Erythroblast (primary cell): ENCODE measurements around the gene KRT78.

ENCODE experiments used
- GATA1 ChIP-seq: IDR thresholded peaks from 2 replicates; pipeline ENCODE4 v1.6.1; 2011; ENCODE audit warnings: low read depth, mild to moderate bottlenecking, control low read depth, low read length, moderate library complexity
- POLR2A ChIP-seq: IDR thresholded peaks from 2 replicates; pipeline ENCODE4 v1.6.1; 2011; ENCODE audit warnings: mild to moderate bottlenecking, low read length

DNA sequence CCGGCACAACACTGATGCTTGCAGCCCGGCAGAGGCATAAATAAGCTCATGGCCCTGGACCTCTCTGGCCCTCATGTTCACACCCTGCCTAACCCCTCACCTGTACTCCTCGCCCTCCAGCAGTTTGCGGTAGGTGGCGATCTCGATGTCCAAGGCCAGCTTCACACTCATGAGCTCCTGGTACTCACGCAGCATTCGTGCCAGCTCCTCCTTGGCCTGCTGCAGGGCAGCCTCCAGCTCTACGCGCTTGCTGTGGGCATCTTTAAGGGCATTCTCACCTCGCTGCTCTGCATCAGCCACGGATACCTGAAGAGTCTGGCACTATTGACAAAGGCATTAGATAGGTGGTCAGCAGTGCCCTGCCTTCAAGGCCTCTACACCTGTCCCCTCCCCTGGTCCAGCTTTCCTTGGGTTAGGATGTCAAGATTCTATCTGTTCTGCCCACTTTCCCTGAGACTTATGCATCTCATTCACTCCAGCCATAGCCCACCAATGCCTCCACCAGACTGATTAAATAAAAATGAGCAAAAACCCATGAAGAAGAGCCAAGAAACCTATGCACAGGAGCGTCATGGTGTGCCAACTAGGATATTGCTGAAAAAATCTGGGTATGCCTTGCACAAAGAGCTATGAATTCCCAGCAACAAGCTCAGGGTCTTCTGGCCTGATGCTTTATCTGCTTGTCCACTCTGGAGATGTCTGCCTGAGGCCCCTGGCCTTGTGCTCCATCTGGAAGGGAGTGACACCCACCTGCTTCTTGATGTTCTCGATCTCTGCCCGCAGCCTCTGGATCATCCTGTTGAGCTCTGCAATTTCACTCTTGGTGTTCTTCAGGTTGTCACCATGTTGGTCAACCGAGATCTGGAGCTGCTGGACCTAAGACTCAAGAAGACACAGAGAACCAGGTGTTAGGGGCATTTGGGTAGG lies 41.0 kb downstream of the KRT78 start:
- TF ChIP-seq GATA1 (no peak), POLR2A (no peak)
